Fibroblast of pulmonary artery (primary cell): ENCODE results near the gene MAGED1.

Source experiments
- DNase-seq: peaks from one replicate; pipeline ENCODE4 v3.0.0-alpha.2; 2010; ENCODE audit warnings: low read depth
- H3K4me3 ChIP-seq: replicated peaks from 2 replicates; pipeline ENCODE4 v1.5.1; 2011; ENCODE audit warnings: low read depth, mild to moderate bottlenecking, control low read depth, low read length, moderate library complexity
- CTCF ChIP-seq: IDR thresholded peaks from 2 replicates; pipeline ENCODE4 v1.5.1; 2011; ENCODE audit warnings: mild to moderate bottlenecking, control low read depth, low read length, inconsistent platforms; ENCODE audit errors: missing control alignments

MAGED1 gene

DNA sequence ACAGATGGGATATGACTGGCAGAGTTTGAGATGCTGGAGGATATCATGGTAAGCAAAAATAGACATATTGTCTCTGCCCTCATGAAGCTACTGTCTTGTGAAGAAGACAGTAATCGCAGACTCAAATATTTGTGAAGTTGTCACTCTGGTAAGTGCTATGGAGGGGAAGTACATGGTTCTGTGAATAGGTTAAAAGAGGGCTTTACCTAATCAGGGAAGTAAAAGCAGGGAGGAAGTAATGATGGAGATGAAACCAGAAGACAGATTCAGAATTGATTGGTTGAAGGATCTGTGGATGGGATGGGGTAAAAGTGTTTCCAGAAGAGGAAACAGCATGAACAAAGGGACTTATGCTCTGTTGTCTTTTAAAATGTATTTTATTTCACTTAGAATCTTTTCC is 19.3 kb upstream of the MAGED1 start:
- no peak overlapping the region for H3K4me3 ChIP-seq
- no peak for TF ChIP-seq CTCF
- DNase-seq = no peak

GRCh38 chrX:51876441-51876840 is 17.0 kb upstream of the MAGED1 start:
- TF ChIP-seq CTCF = no peak
- peak; percentile 57 for DNase-seq
- no peak overlapping the region for H3K4me3 ChIP-seq

GRCh38 chrX:51878056-51878455 is 15.4 kb upstream of the MAGED1 start:
- TF ChIP-seq CTCF = no peak
- no peak for DNase-seq
- no peak overlapping the region for H3K4me3 ChIP-seq

GRCh38 chrX:51889851-51890250 is 3.6 kb upstream of the MAGED1 start:
- DNase-seq = no peak
- H3K4me3 ChIP-seq = no peak overlapping the region
- TF ChIP-seq CTCF = no peak

DNA sequence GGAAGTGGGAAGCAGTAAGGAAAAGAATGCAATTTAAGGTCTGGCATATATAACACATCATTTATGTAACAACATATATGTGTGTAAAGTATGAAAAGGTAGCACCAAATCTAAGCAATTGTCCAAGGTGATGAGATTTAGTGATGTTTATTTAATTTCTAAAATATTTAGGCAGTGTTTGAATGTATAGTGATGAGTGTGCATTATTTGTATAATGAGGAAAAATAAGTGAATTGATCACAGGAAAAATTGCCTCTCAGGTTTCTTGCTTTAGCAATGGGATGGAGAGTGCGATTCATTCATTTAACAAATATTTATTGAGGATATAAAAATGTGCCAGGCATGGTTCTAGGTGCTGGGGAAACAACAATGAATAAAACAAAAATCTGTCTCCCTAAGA is 2.2 kb upstream of the MAGED1 start:
- TF ChIP-seq CTCF = no peak
- no peak for DNase-seq
- no peak overlapping the region for H3K4me3 ChIP-seq

DNA sequence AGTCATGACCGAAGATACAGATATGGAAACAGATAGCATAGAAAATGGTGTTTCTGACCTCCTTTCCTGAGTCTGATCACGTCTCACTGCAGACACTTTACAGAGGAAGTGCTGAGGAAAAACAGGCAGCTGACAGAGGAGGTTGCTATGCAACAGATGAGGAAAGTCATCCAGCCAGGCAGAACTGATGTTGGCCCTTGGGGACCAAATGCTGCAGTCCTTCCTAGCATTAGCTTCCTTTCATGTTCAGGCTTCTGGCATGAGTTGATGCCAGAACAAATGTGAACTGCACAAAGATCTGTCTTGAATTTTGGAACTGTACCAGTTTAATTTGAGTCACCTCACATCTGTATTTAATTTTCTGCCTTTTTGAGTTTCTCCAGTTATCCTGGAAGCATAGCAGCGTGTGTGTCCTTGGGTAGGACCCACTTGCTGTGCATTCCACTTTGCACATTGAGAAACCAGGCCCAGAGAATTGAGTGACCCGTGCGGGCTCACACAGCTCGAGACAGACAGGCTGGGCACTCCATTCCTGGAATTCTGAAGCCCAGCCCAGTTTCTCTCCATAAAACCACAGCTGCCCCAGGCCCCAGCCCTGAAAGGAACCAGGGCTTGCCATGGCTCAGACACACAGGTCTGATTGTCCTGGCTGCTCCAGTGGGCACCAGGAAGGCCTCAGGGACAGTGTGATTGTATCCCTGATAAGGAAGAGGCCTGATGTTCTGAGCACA is 1.4 kb upstream of the MAGED1 start:
- TF ChIP-seq CTCF = no peak
- peak; percentile 57 for DNase-seq
- H3K4me3 ChIP-seq = no peak overlapping the region
